Fibroblast of lung (primary cell): Measurements from ENCODE around the gene TEKT4.

Experiments used
- EZH2 ChIP-seq: IDR thresholded peaks from 2 replicates; pipeline ENCODE4 v1.5.1; 2012; ENCODE audit warnings: low read length, control low read depth, mild to moderate bottlenecking; ENCODE audit errors: missing control alignments
- TF ChIP-seq, protein P1 (sequence below), 2 donors: IDR thresholded peaks in 1 of 2; conservative IDR thresholded peaks in 1 of 2; 1 replicate in 1 of 2; 2 replicates in 1 of 2; pipeline ENCODE4 v1.5.1; 2011 to 2012; ENCODE audit warnings: low read length in 2 of 2, control low read depth in 1 of 2, inconsistent platforms in 1 of 2, low read depth in 1 of 2, mild to moderate bottlenecking in 1 of 2

DNA sequence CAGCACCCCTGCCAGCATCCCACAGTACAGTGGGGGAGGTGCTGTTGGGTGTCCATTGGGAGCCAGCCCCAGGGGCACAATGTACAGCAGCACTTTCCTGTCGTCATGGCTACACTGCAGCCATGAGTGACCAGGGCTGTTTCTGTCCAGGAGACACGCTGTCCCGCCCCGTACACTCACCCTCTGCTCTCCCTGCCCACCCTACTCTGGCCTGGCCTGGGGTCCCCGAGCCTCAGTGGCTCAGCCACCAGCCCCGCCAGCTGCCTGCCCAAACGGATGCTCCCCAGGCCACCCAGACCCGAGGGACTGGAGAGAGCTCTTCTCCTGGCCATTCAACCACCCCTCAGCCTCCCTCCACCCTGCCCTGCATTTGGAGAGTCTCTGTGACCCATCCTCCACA, 9.3 kb downstream of the TEKT4 start:
- TF ChIP-seq, protein P1, sequence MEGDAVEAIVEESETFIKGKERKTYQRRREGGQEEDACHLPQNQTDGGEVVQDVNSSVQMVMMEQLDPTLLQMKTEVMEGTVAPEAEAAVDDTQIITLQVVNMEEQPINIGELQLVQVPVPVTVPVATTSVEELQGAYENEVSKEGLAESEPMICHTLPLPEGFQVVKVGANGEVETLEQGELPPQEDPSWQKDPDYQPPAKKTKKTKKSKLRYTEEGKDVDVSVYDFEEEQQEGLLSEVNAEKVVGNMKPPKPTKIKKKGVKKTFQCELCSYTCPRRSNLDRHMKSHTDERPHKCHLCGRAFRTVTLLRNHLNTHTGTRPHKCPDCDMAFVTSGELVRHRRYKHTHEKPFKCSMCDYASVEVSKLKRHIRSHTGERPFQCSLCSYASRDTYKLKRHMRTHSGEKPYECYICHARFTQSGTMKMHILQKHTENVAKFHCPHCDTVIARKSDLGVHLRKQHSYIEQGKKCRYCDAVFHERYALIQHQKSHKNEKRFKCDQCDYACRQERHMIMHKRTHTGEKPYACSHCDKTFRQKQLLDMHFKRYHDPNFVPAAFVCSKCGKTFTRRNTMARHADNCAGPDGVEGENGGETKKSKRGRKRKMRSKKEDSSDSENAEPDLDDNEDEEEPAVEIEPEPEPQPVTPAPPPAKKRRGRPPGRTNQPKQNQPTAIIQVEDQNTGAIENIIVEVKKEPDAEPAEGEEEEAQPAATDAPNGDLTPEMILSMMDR (conservative IDR thresholded peaks at IDR 0.05 in 1 of 2, IDR thresholded peaks at IDR 0.05 in 1 of 2; ENCODE audit: low read depth in 1 of 2, low read length in 2 of 2): no peak
- TF ChIP-seq EZH2: no peak
